Measurements from ENCODE around the gene KCNMB1.

KCNMB1 gene

GRCh38 chr5:170408226-170408625 lies 19.1 kb upstream of the KCNMB1 start:
- no peak for TF ChIP-seq CTCF (IDR thresholded peaks at IDR 0.05; ENCODE audit: insufficient read depth, low read depth, low read length, missing control alignments)
- no peak overlapping the region for H3K4me3 ChIP-seq (ENCODE audit: low read depth, low read length)

GRCh38 chr5:170407062-170407461 lies 17.9 kb upstream of the KCNMB1 start:
- TF ChIP-seq CTCF (IDR thresholded peaks at IDR 0.05; ENCODE audit: insufficient read depth, low read depth, low read length, missing control alignments), result no peak
- DNase-seq (ENCODE audit: low read depth), result no peak
- H3K4me3 ChIP-seq (ENCODE audit: low read depth, low read length), result no peak overlapping the region

More at GRCh38 chr5:170408226-170408625, 19.1 kb upstream of the KCNMB1 start:
- no peak for DNase-seq (ENCODE audit: low read depth)

GRCh38 chr5:170405817-170406216 lies 16.6 kb upstream of the KCNMB1 start:
- no peak overlapping the region for H3K4me3 ChIP-seq (ENCODE audit: low read depth, low read length)
- TF ChIP-seq CTCF (IDR thresholded peaks at IDR 0.05; ENCODE audit: insufficient read depth, low read depth, low read length, missing control alignments), result no peak
- no peak for DNase-seq (ENCODE audit: low read depth)

- DNase-seq (ENCODE audit: low read depth), result peak; percentile 28
- no peak for TF ChIP-seq CTCF (IDR thresholded peaks at IDR 0.05; ENCODE audit: insufficient read depth, low read depth, low read length, missing control alignments)
- no peak overlapping the region for H3K4me3 ChIP-seq (ENCODE audit: low read depth, low read length)
These were observed 15.2 kb upstream of the KCNMB1 start for GRCh38 chr5:170404398-170404797.

- H3K4me3 ChIP-seq (ENCODE audit: low read depth, low read length), result no peak overlapping the region
- no peak for DNase-seq (ENCODE audit: low read depth)
- no peak for TF ChIP-seq CTCF (IDR thresholded peaks at IDR 0.05; ENCODE audit: insufficient read depth, low read depth, low read length, missing control alignments)
These were observed 14.5 kb upstream of the KCNMB1 start for GRCh38 chr5:170403675-170404074.

- TF ChIP-seq CTCF (IDR thresholded peaks at IDR 0.05; ENCODE audit: insufficient read depth, low read depth, low read length, missing control alignments), result no peak
- DNase-seq (ENCODE audit: low read depth), result no peak
- H3K4me3 ChIP-seq (ENCODE audit: low read depth, low read length), result no peak overlapping the region
These were observed 13.3 kb upstream of the KCNMB1 start for GRCh38 chr5:170402508-170402907.

GRCh38 chr5:170397059-170397458 lies 7.9 kb upstream of the KCNMB1 start:
- DNase-seq (ENCODE audit: low read depth), result no peak
- TF ChIP-seq CTCF (IDR thresholded peaks at IDR 0.05; ENCODE audit: insufficient read depth, low read depth, low read length, missing control alignments), result no peak
- no peak overlapping the region for H3K4me3 ChIP-seq (ENCODE audit: low read depth, low read length)

All from GM12865 (cell line).